Lower leg skin (tissue), 3 donors: ENCODE data around the gene PIGL.

ENCODE experiments used
- CTCF ChIP-seq, 3 donors: fragments of 450-650 bp; IDR thresholded peaks; one replicate each; pipeline ENCODE4 v1.5.1; 2016; ENCODE audit warnings: antibody characterized with exemption in 3 of 3, mild to moderate bottlenecking in 3 of 3, moderate library complexity in 2 of 3
- POLR2A ChIP-seq, 2 donors: fragments of 450-650 bp; IDR thresholded peaks; one replicate each; pipeline ENCODE4 v1.6.1; 2016 to 2017; ENCODE audit warnings: antibody characterized with exemption in 2 of 2, mild to moderate bottlenecking in 1 of 2, moderate library complexity in 1 of 2

GRCh38 chr17:16259926-16260325, 42.9 kb downstream of the PIGL start:
- TF ChIP-seq CTCF (IDR thresholded peaks at IDR 0.05), result no peak
- TF ChIP-seq POLR2A (IDR thresholded peaks at IDR 0.05), result no peak
